Lung (tissue), 16 donors: ENCODE data around the gene OPRL1. TPM values are rescaled to one million over a fixed set of nuclear protein-coding genes. Genes with fewer than 3 reads are reported as not detected.

Experiments used
- ATAC-seq: fragments of 200-7000 bp; cut with Tn5 transposase; one replicate; pipeline ENCODE4 v1.9.1; 2020; ENCODE audit warnings: moderate number of reproducible peaks; ENCODE audit not compliant: insufficient read depth, low FRiP score
- DNase-seq, 3 donors: peaks; one replicate each; pipeline ENCODE4 v3.0.0-alpha.2; 2013 to 2017
- H3K27ac ChIP-seq, 2 donors: one replicate each; pipeline ENCODE4 v1.5.1; 2013; ENCODE audit warnings: mild to moderate bottlenecking in 2 of 2, moderate library complexity in 2 of 2, control low read depth in 1 of 2, inconsistent platforms in 1 of 2, low read depth in 1 of 2, low read length in 1 of 2
- H3K27me3 ChIP-seq, 3 donors: one replicate each; pipeline ENCODE4 v1.5.1; 2013; ENCODE audit warnings: low read length in 2 of 3; ENCODE audit not compliant: control insufficient read depth in 3 of 3, insufficient read depth in 3 of 3
- H3K36me3 ChIP-seq, 4 donors: one replicate each; pipeline ENCODE4 v1.5.1; 2013; ENCODE audit warnings: low read length in 4 of 4, mild to moderate bottlenecking in 1 of 4, moderate library complexity in 1 of 4; ENCODE audit not compliant: control insufficient read depth in 4 of 4, insufficient read depth in 4 of 4
- H3K4me1 ChIP-seq, 5 donors: one replicate each; pipeline ENCODE4 v1.5.1; 2013; ENCODE audit warnings: low read length in 5 of 5, mild to moderate bottlenecking in 2 of 5, moderate library complexity in 1 of 5; ENCODE audit not compliant: control insufficient read depth in 5 of 5, insufficient read depth in 5 of 5
- H3K4me3 ChIP-seq: one replicate; pipeline ENCODE4 v1.5.1; 2013; ENCODE audit warnings: mild to moderate bottlenecking, control low read depth, moderate library complexity
- H3K9ac ChIP-seq, 2 donors: one replicate each; pipeline ENCODE4 v1.5.1; 2013; ENCODE audit warnings: low read length in 2 of 2, control low read depth in 1 of 2; ENCODE audit not compliant: insufficient read depth in 1 of 2
- H3K9me3 ChIP-seq, 4 donors: one replicate each; pipeline ENCODE4 v1.5.1; 2013; ENCODE audit warnings: low read length in 3 of 4, mild to moderate bottlenecking in 1 of 4, moderate library complexity in 1 of 4; ENCODE audit not compliant: control insufficient read depth in 4 of 4, insufficient read depth in 3 of 4
- WGBS, 2 donors: extraction: QIAGEN DNeasy Blood & Tissue Kit; methylation state at CpG; one replicate each; pipeline ENCODE4 v1.1.7; 2013; 5-methylcytosine and 5-hydroxymethylcytosine counted together
- long read RNA-seq, 5 donors: transcript quantifications; one replicate each; lab custom pipeline, GENCODE V29; 2026
- polyA plus RNA-seq, 2 donors: library from polyadenylated mRNA; stranded (reverse); fragments of 200-250 nt; gene quantifications; one replicate each; pipeline ENCODE4 v1.2.1, GENCODE V29; 2013
- total RNA-seq, 2 donors: library from RNA; depleted of rRNA in 1 of 2; stranded (reverse); fragments of >200 nt in 1 of 2; gene quantifications; one replicate each; pipeline ENCODE4 v1.2.1, GENCODE V29; 2014 to 2021
- TF ChIP-seq, protein P1 (sequence below): IDR thresholded peaks from 2 replicates; pipeline ENCODE4 v1.5.1; 2012; ENCODE audit warnings: mild to moderate bottlenecking; ENCODE audit errors: control extremely low read depth, extremely low read depth
- donor health status: control.
- donor health status: control.
- donor health status: Bipolar disorder and iron deficiency.
- donor health status: healthy.
- donor health status: DM: yes; HTN: yes; CAD: no.

OPRL1 gene
- total RNA-seq = 1 to 10 TPM; 1.6 to 2.5 TPM
- polyA plus RNA-seq = 1 to 10 TPM in 1 of 2 donors, under 1 TPM in 1; 0.45 to 3.1 TPM
- long read RNA-seq, donor 1, partial matches to known transcripts = 0 of 2 reads
- long read RNA-seq, donor 1, other reads (novel, unspliced or antisense) = 0 of 2 reads
- long read RNA-seq, donor 2 = 0 reads
- long read RNA-seq, donor 3 = 0 reads
- long read RNA-seq, donor 4 = 0 reads
- long read RNA-seq, donor 5 = 0 reads

DNA sequence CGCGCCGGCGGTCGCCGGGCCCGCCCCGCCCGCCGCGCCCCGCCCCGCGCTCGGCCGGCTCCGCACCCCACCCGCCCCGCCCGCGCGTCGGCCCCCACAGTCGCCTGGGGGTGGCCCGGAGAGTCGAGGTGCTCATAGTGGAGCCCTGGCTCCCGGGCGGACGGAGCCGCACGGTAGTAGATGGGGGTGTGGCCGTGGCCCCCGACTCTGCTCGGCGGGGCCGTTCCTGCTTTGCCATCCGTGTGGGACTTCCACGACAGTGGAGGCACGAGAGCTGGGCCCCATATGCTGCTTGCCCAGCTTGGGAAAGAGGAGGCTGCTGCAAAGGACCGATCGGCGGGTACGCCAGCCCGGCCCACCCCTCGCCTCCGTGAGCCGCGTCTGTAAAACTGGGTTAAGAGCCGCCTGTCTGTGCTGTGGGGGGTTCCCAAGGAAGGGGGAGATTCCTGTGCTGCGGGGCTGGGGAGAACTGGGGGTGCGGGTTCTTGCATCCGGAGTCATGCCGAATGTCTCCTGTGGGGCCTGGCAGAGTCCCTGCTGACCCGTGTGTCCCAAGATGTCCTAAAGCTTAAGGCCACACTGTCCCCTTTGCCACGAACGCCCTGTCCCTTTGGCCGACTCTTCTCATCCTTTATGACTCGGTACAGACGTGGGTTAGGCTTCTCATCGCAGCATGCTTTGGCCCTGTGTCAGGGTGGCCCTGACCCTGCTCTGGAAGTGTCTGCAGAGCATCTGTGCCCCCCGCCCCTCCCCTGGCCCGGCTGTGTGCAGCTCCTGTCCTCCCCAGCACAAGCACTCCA is at the start of gene OPRL1:
TSS of gene OPRL1 (plus strand) at position 70 of the 800 bp plus-strand sequence. CDS start 12,639 bp downstream, outside the sequence.
- ATAC-seq (no peak), DNase-seq (peak in 1 of 3 donors; percentile 40)
- H3K4me1 ChIP-seq = peaks cover 0 to 55% (median 22%) of the 10 kb centered on the region in 5 donors

DNA sequence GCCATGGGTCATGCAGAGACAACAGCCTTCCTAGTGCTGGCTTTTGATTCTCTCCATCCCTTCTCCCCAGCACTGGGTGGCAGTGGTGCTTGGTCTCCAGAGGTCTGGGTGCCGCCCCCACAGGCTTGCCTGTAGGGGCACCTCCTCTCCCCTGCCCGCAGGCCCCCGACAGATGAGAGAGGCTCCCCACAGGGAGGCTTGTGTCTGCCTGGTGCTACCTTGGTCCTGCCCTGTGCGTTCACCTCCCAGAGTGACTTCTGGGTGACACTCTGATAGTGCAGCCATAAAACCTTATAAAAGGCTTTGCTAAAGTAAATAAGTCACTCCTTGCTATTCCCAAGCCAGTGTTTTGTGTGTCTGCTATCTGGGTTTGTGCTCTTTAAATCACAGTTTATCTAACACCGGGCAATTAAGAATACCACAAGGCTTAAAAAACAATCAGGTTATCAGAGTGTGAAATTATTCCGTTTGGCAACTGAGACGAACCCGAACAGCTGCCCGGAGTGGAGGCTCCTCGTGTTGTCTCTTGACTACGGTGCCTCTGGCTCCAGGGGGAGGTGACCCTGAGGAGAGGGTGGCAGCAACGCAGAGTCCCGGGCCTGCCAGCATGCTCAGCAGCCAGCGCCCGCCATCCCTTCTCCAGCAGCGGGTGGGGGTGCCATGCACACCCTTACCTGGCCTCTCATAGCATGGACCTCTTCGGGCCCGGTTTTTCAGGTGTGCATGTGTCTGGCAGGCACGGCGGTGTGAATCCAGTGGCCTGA is 49.3 kb upstream of the OPRL1 start:
- Histone ChIP-seq H3K27ac (no peak overlapping the region), H3K36me3 (peaks cover 18 to 75% (median 36%) of the 10 kb centered on the region in 4 donors), H3K27me3 (no peaks in the 10 kb centered on the region), H3K9me3 (no peaks in the 10 kb centered on the region), H3K4me3 (no peak overlapping the region), H3K9ac (no peak overlapping the region), H3K4me1 (no peaks in the 10 kb centered on the region)
- no peak for DNase-seq
- ATAC-seq = no peak
- WGBS, 2 donors = 94 to 96% methylated on average over 20 of the region's 20 CpGs
- TF ChIP-seq, protein P1, sequence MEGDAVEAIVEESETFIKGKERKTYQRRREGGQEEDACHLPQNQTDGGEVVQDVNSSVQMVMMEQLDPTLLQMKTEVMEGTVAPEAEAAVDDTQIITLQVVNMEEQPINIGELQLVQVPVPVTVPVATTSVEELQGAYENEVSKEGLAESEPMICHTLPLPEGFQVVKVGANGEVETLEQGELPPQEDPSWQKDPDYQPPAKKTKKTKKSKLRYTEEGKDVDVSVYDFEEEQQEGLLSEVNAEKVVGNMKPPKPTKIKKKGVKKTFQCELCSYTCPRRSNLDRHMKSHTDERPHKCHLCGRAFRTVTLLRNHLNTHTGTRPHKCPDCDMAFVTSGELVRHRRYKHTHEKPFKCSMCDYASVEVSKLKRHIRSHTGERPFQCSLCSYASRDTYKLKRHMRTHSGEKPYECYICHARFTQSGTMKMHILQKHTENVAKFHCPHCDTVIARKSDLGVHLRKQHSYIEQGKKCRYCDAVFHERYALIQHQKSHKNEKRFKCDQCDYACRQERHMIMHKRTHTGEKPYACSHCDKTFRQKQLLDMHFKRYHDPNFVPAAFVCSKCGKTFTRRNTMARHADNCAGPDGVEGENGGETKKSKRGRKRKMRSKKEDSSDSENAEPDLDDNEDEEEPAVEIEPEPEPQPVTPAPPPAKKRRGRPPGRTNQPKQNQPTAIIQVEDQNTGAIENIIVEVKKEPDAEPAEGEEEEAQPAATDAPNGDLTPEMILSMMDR = no peak

More for the DNA sequence above, at the start of gene OPRL1:
- 4 to 5% methylated on average over 36 to 62 of the region's 62 CpGs for WGBS, 2 donors
- peak within 1 kb of the TSS; percentile 66 for H3K4me3 ChIP-seq
- H3K9ac ChIP-seq = peak within 1 kb of the TSS; percentile 13 to 63
- peaks cover 3 to 20% (median 6%) of the 10 kb centered on the region in 3 donors for H3K27me3 ChIP-seq
- H3K9me3 ChIP-seq = no peaks in the 10 kb centered on the region
- peak within 1 kb of the TSS; percentile 24 to 86 for H3K27ac ChIP-seq
- TF ChIP-seq, protein P1 = no peak
- peaks cover 0 to 7% (median 0%) of the 10 kb centered on the region in 4 donors for H3K36me3 ChIP-seq

DNA sequence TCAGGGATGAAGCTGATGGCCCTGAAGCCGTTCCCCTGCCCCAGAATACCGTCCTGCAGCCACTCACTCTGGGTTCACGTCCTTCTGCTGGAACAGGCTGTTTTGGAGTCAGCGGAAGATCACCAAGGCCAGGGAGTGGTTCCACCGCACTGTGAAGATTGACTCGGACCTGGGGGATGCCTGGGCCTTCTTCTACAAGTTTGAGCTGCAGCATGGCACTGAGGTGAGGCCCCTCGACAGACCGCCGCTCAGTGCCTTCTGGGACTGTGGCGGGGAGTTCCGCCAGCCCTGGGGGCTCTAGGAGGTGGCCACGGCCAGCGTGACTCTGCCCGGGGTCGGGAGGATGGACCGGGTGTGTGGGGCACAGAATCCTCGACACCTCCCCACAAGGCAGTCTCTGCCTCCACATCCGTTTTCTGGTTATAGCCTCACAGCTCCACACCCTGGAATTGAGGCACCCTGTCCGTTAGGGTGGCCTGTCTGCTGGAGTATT is 48.0 kb upstream of the OPRL1 start:
- peaks cover 0 to 2% (median 0%) of the 10 kb centered on the region in 3 donors for H3K27me3 ChIP-seq
- no peak overlapping the region for H3K9ac ChIP-seq
- WGBS, 2 donors = 95% methylated on average over 19 of the region's 19 CpGs
- H3K27ac ChIP-seq = no peak overlapping the region
- DNase-seq (no peak), ATAC-seq (no peak)
- peaks cover 15 to 66% (median 31%) of the 10 kb centered on the region in 4 donors for H3K36me3 ChIP-seq
- no peaks in the 10 kb centered on the region for H3K9me3 ChIP-seq
- TF ChIP-seq, protein P1 = no peak
- H3K4me3 ChIP-seq = no peak overlapping the region
- H3K4me1 ChIP-seq = no peaks in the 10 kb centered on the region
